Amniotic epithelial cell (primary cell): ENCODE measurements around the gene ATP10B.

Experiments
- DNase-seq: peaks from one replicate; pipeline ENCODE4 v3.0.0-alpha.2; 2010; ENCODE audit warnings: low read depth

ATP10B gene

DNA sequence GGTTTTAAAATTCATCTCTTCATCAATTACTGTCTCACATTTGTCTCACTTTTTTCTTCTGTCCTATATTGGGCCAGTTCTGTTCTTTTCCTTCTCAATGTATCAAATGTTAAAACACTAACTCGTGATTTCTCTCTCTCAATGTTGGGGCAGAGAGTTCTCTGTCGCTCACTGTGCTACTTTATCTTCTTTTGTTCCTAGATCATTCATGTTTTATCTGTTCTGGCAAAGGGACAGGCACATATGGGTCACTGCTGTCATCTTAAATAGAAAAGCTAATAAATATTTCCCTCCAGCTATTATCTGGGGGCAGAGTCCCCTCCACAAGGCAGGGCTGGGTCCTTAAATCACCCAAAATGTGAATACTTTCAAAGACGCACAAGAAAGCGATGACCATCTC is 216.3 kb downstream of the ATP10B start:
- DNase-seq, result no peak

DNA sequence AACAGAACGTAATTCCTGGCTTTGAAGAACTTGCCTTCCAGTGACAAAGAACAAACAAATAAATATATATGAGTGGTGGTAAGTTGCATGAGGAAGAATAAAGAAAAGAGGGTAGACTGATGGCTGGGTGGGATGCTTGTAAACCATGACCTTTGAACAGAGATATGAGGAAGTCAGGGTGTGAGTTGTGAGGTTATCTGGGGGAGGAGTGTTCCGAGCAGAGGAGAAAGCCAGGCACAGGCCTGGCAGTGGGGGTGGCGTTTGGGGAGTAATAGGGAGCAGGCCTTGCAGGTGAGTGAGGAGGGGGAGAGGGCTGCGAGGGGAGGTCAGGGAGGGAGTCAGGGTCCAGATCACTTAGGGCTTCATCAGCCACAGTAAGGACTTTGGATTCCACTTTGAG is 217.0 kb downstream of the ATP10B start:
- DNase-seq, result no peak

DNA sequence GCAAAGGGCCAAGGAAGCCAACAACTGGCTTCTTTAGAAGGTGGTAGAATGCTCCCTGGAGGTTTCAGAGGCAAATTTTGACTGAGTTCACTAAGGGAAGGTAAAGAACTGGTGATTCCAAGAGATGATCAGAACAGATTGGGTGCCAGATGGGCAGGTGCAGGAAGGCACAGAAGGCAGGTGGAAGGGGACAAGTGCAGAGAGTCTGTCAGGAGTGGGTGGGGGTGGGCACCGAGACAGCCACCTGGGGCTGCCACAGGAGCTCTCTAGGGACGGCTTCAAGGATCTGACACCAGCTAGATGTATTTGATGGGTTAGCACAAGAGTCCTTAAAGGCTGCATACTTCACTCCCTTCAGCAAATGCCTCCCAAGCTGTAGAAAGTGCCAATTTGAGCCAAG is 223.0 kb downstream of the ATP10B start:
- no peak for DNase-seq

GRCh38 chr5:160628619-160628968 is 223.4 kb downstream of the ATP10B start:
- DNase-seq, result no peak

- no peak for DNase-seq
These were observed 223.9 kb downstream of the ATP10B start for GRCh38 chr5:160627921-160628618.

- no peak for DNase-seq
These were observed 225.7 kb downstream of the ATP10B start for GRCh38 chr5:160626322-160626721.

DNA sequence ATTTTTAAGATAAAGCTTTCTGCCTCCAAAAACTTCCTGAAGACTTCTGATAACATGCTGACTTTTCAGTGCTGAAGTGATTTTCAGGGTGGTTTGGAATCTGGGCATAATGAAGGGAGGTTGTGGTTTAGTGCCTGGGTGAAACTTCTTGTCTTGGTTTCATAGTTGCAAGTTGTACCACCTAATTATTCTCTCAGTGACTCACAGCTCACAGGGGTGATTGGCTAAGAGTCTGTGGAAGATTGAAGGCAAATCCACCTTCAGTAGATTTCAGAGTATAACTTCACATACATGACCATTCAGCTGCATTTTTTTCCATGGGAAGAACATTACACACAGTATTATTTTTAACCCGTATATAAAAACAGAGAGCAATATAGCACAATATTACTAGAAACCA is 230.5 kb downstream of the ATP10B start:
- DNase-seq, result no peak

DNA sequence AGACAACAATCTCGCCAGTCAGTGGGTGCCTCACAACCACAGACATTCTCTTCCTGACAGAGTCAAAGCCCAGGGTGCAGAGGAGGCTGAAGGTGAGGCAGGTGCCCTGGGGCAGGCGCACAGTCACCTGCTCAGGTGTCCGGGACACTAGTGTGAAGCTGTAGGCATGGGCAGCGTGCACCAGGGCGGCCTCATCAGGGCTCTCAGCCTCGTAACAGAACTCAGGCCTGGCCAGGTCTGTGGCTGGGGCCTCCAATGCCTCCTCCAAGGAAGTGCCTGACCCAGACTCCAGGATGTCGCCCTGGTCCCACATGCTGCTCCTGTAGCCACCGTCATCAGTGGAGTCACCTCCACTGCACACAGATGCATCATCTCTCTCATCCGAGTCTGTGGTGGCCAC is 231.6 kb downstream of the ATP10B start:
- DNase-seq, result no peak

DNA sequence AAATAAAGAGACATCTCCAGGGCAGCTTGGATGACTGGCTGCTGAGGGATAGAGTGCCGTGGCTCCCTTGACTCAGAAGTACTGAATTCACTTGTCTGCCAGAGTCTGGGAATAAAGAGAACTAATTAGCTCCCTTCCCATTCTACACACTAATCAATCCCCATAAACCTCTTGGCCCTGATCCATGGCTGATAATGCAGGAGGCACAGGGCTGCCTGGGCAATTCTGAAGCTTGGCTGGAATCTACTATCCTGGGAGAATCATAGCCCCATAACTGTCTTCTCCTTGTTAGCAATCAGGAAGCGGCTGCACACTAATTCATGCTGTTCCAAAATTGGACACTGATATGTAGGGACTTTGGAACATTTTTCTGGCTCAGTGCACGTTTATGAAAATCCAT is 232.6 kb downstream of the ATP10B start:
- no peak for DNase-seq

- DNase-seq, result no peak
These were observed 233.7 kb downstream of the ATP10B start for GRCh38 chr5:160618286-160618685.

- no peak for DNase-seq
These were observed 235.1 kb downstream of the ATP10B start for GRCh38 chr5:160616712-160617497.

DNA sequence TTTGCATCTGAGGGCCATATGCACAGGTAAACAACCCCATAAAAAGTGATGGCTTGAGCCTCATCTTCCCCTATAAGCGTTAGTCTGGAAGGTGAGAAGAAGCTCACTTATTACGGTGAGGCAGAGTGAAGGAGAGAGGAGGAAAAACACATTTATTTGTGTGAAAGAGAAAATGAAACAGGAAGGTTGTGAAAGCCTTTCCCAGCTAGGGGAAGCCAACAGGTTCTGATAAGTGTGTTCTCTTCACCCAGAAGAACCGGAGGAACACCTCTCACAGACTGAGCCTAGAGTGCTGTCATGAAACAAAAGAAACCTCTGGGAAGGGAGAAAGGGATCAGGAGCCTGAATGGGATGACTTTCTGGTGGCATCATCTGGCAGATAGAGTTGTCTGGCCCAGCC is 237.9 kb downstream of the ATP10B start:
- DNase-seq, result no peak

DNA sequence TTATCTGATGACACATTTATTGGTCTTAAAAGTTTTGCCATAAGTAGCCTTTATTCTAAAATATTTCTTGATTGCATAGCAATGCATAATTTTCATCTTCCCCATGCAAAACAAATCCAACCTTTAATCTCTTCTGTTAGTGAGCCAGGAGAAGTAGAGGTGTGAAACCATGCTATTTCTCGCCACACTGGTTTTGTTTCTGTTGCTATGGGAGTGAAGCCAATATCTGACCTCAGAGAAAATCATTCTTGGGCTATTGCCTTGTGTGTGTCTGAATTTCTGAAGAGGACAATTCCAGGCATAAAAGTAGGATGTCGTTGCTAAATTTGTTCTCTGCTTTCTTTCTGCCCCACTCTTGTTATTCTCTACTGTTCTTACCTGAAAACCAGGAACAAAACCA is 246.7 kb downstream of the ATP10B start:
- DNase-seq, result no peak

- no peak for DNase-seq
These were observed 247.5 kb downstream of the ATP10B start for GRCh38 chr5:160604484-160604883.

- DNase-seq, result no peak
These were observed 249.3 kb downstream of the ATP10B start for GRCh38 chr5:160602744-160603143.

DNA sequence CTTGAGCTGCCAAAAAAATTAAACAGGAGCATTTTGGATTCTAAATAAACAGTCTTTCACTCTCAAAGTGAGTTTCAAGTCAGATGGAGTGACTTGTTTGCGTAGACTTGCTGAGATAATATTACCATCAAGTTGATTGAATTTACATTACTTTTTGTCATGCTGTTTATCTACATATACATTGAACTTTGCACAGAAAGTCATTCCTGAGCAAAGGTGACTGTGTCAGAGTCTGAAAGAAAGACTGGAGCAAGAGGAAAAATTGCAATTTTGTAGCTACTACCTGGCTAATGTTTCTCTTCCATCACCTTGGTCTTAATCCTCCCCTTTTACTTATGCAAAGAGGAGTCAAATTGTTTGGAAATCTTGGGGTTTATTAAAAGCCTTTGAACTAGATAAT is 251.0 kb downstream of the ATP10B start:
- no peak for DNase-seq

DNA sequence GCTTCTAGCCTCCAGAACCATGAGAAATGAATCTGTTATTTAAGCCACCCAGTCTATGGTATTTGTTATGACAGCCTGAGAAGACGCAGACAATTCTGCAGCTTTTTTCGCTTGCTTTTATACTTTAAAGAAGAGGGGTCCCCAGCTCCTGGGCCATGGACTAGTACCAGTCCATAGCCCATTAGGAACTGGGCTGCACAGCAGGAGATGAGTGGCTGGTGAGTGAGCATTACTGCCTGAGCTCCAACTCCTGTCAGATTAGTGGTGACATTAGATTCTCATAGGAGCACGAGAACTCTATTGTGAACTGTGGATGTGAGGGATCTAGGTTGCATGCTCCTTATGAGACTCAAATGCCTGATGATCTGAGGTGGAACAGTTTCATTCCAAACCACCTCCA is 278.7 kb downstream of the ATP10B start:
- DNase-seq, result no peak

DNA sequence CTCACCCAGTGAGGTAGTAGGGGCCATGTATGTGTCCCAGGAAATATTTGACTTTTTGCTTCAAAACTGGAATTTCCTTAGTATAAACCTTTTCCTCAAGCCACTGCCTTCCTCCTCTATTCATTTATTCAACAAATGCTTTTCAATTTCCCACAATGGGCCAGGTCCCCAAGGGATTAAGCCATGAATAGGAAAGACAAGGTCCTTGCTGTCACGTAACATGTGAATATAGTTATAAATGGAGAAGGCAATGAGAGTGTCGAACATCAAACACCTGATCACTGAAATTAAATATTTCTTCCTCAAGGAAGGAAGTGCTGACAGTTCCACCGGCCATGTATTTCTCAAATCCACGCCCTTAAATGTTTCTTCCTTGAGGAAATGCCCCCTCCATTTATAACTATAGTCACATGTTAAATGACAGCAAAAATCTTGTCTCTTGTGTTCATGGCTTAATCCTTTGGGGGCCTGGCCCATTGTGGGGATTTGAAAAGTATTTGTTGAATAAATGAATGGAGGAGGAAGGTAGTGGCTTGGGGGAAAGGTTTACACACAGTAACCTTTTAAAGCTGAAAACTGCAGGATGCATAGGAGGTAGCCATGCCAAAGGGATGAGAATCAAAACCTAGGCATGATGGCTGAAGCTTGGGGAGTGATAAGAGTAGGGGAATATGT is 284.8 kb downstream of the ATP10B start:
- DNase-seq, result no peak

DNA sequence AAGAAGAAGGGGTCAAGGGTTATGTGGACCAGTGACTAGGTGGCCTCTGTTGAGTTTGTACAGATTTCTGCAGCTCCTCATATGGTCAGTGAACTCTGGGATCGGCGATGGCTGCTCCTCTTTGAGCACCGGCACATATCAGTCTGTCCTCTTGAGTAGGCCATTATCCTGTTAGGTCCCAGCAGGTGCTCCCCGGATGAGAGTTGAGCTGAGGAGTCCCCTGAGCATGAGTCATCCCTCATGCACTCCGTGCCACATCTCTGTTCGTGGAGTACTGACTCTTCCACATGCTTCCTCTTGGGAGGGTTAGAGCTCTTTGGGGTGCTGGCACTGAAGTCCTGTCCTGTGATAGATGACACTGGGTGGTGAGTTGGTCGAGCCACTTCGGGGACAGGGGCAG is 286.6 kb downstream of the ATP10B start:
- DNase-seq, result no peak

DNA sequence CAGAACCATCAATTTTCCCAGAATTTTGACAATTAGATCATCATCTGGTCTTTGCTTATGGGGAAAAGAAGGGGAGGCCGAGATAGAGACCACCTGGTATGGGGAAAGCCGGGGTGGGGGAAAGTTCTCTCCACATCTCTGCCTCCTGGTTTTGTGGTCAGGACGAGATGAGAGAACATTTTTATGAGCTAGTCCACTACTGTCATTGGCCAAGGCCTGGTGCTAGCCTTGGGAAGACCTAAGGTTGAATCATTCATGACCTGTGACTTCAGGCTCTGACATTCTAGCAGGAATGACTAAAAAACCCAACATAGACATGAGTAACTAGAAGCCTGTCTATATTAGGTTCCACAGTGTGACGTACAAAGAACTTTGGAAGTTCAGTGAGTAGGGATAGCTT is 295.2 kb downstream of the ATP10B start:
- no peak for DNase-seq

DNA sequence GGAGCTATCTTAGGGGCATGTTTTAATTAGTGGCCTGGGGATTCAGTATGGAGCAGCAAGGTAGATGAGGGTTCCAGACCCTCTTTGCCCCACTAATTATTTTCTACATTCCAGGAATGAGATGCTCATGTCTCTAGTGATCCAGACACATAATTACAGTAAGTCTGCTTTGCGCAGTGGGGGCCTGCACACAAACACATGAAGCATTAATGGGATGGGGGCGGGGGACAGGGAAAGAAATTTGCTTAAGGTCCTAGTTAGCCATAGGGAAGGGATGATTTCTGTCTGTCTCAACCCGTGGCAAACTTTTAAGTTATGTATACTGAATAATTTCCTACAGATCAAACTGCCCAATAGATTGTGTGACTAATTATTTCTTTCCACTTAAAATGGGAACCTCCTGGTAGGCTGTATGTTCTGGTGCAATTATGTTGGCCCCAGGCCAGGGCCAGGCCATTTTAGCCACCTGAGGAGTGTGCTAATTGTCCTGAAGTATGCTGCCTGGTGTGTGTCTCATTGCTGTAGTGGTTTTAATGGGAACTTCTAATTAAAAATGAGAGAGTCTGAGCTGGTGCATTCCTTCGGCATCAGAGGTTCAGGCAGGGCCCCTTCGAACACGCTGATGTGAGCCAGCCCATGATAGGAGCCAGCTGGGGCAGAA is 295.9 kb downstream of the ATP10B start:
- DNase-seq, result no peak

DNA sequence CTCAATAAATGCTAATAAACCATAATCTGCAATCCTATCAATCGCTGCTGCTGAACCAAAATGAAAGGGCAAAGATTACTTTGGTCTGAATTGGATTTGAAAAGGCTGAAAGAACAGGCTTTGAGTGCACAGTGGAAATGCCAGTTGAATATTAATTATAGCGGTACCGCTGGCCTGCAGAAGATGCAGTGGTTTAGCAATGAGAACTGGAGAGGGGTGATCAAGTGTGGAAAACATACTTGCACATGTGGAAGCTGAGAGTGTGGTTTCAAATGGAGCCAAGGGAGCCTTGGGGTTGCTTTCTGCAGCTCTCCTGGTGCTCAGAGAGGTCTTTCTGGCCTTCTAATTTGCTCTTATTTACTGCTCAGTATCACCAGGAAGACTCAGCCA is 296.4 kb downstream of the ATP10B start:
- no peak for DNase-seq

- DNase-seq, result no peak
These were observed 301.9 kb downstream of the ATP10B start for GRCh38 chr5:160550075-160550474.
